Mucosa of descending colon (tissue), 3 donors: ENCODE results near the gene HMCN2. TPM values are rescaled to one million over a fixed set of nuclear protein-coding genes. Genes with fewer than 3 reads are reported as not detected.
"Not testable (repeated sequence)": the region's sequence is repeated elsewhere in the genome, so short reads cannot be mapped to it uniquely, and the experiment has no call there.

Source experiments
- ATAC-seq: fragments of 200-7000 bp; cut with Tn5 transposase; one replicate; pipeline ENCODE4 v1.9.1; 2020; ENCODE audit warnings: mild to moderate bottlenecking, moderate library complexity
- DNase-seq, 3 donors: peaks; one replicate each; pipeline ENCODE4 v3.0.0-alpha.2; 2020
- H3K36me3 ChIP-seq: fragments of 200-600 bp; one replicate; pipeline ENCODE4 v1.8.0; 2021; ENCODE audit warnings: low read depth, mild to moderate bottlenecking
- H3K4me1 ChIP-seq: fragments of 200-600 bp; one replicate; pipeline ENCODE4 v1.8.0; 2021; ENCODE audit warnings: low read depth, mild to moderate bottlenecking
- H3K4me3 ChIP-seq: fragments of 200-600 bp; one replicate; pipeline ENCODE4 v1.8.0; 2021; ENCODE audit warnings: mild to moderate bottlenecking
- H3K9me3 ChIP-seq: fragments of 200-600 bp; one replicate; pipeline ENCODE4 v1.8.0; 2021; ENCODE audit warnings: mild to moderate bottlenecking
- CTCF ChIP-seq: fragments of 200-600 bp; IDR thresholded peaks from one replicate; pipeline ENCODE4 v1.8.0; 2022; ENCODE audit warnings: antibody characterized with exemption, mild to moderate bottlenecking
- intact Hi-C, 2 donors: fragments of 100-400 bp; cut with DNase I in 1 of 2; cut with micrococcal nuclease in 1 of 2; formaldehyde crosslinking; loops; one replicate each; pipeline versions ENCODE4 v1.11.0 to v1.11.1; 2022; cut with DNase I, micrococcal nuclease
- total RNA-seq, 3 donors: library from RNA; stranded (reverse); fragmentation: NEBNext Ultra II Directional in 2 of 3; extraction: Animal tissue kit (Norgen Biotek cat#: 25700) in 2 of 3; gene quantifications; one replicate each; pipeline versions ENCODE4 v1.2.1 to v1.2.4, GENCODE V29; 2021 to 2023
- donor health status: DM: no; HTN: no; CAD: no; lungs with moderate emphysema.
- donor health status: DM: no; HTN: no; CAD: no.
- donor health status: DM: no; HTN: yes; CAD: no.

Gene HMCN2
- total RNA-seq, 3 donors from 2014 or later = 28.1 to 40.5 (median 33.2) TPM

GRCh38 chr9:130275156-130275555 lies 9.6 kb downstream of the HMCN2 start:
- no peak for DNase-seq
- Histone ChIP-seq H3K9me3 (no peaks in the 10 kb centered on the region), H3K4me1 (no peaks in the 10 kb centered on the region), H3K4me3 (no peak overlapping the region), H3K36me3 (no peaks in the 10 kb centered on the region)
- TF ChIP-seq CTCF = no peak
- ATAC-seq = no peak
- intact Hi-C loops = no loop called here

- Histone ChIP-seq H3K9me3 (no peaks in the 10 kb centered on the region), H3K36me3 (no peaks in the 10 kb centered on the region), H3K4me1 (no peaks in the 10 kb centered on the region), H3K4me3 (no peak overlapping the region)
- no peak for ATAC-seq
- DNase-seq = no peak
- intact Hi-C loops = no loop called here
- TF ChIP-seq CTCF = no peak
Observed at GRCh38 chr9:130276121-130276520, 10.6 kb downstream of the HMCN2 start.

DNA sequence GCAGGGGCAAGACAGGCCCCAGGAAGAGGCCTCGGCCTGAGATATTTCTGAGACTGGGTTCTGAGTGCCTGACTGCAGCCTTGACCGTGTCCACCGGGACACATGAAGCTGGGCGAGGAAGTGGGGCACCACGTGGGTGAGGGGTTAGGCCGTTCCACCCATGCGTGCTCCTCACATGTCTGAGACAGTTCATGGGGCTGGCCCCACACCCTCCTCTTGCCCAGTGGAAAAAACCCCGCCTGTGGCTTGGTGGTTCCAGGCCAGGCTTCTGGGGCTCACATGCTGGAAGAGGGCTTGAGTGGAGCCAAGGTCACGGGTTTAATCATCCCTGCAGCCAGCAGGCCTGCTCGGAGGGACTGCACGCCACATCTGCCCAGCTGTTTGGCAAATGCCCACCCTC lies 11.4 kb downstream of the HMCN2 start:
- TF ChIP-seq CTCF = no peak
- Histone ChIP-seq H3K4me3 (no peak overlapping the region), H3K4me1 (no peaks in the 10 kb centered on the region), H3K9me3 (no peaks in the 10 kb centered on the region), H3K36me3 (no peaks in the 10 kb centered on the region)
- ATAC-seq (no peak), DNase-seq (no peak)
- intact Hi-C loops = no loop called here

GRCh38 chr9:130277525-130277924 lies 12.0 kb downstream of the HMCN2 start:
- ATAC-seq, intact Hi-C loops, H3K4me3 ChIP-seq, H3K9me3 ChIP-seq, H3K4me1 ChIP-seq, H3K36me3 ChIP-seq, DNase-seq: not testable (repeated sequence)

GRCh38 chr9:130283539-130284248 lies 18.1 kb downstream of the HMCN2 start:
- no peak for ATAC-seq
- TF ChIP-seq CTCF = no peak
- Histone ChIP-seq H3K4me3 (no peak overlapping the region), H3K9me3 (no peaks in the 10 kb centered on the region), H3K4me1 (peaks cover 6% of the 10 kb centered on the region), H3K36me3 (no peaks in the 10 kb centered on the region)
- DNase-seq = no peak
- intact Hi-C loops = no loop called here

DNA sequence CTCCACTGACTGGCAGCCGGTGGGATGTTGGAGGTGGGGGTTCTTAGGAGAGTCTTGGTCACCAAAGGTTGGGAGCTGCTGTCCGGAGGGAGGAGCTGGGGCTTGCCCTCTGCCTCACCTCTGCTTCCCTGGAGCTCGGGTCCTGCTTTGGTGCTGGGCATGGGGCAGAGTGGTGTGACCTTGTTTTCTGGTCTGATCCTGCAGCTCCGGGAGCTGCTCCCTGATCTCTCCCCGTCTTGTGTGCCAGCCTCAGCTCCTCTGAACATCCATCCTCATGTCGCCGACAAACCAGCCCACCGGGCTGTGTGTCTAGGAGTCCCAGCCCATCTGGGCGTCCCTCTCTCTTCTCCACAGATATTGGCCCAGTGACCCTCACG lies 18.7 kb downstream of the HMCN2 start:
- H3K36me3 ChIP-seq = no peaks in the 10 kb centered on the region
- intact Hi-C loops = no loop called here
- TF ChIP-seq CTCF = no peak
- H3K9me3 ChIP-seq = no peaks in the 10 kb centered on the region
- peaks cover 6% of the 10 kb centered on the region for H3K4me1 ChIP-seq
- no peak for ATAC-seq
- no peak for DNase-seq
- H3K4me3 ChIP-seq = no peak overlapping the region
